Subcutaneous adipose tissue (tissue), 4 donors: ENCODE results near the gene CASP12. TPM values are rescaled to one million over a fixed set of nuclear protein-coding genes. Genes with fewer than 3 reads are reported as not detected.

ENCODE experiments used
- CTCF ChIP-seq: fragments of 450-650 bp; IDR thresholded peaks from one replicate; pipeline ENCODE4 v1.5.1; 2016; ENCODE audit warnings: low read depth, mild to moderate bottlenecking, control low read depth, antibody characterized with exemption, moderate library complexity
- small RNA-seq: library from RNA; depleted of rRNA; stranded (forward); fragments of <200 nt; gene quantifications from one replicate; pipeline ENCODE3, GENCODE V24; 2016
- total RNA-seq, 4 donors: library from RNA; depleted of rRNA; stranded (reverse); fragments of >200 nt; gene quantifications; one replicate each; pipeline ENCODE4 v1.1.0, GENCODE V29; 2016

CASP12 gene
- total RNA-seq, 4 donors from 2014 or later = 0.66 to 5.1 (median 1.9) TPM

- TF ChIP-seq CTCF = no peak
Observed at GRCh38 chr11:104846216-104846615, 52.0 kb downstream of the CASP12 start.

- no peak for TF ChIP-seq CTCF
Observed at GRCh38 chr11:104844451-104844850, 53.8 kb downstream of the CASP12 start.

- TF ChIP-seq CTCF = no peak
Observed at GRCh38 chr11:104843150-104843836, 55.0 kb downstream of the CASP12 start.

GRCh38 chr11:104841973-104842525 lies 56.2 kb downstream of the CASP12 start:
- TF ChIP-seq CTCF = no peak

- no peak for TF ChIP-seq CTCF
Observed at GRCh38 chr11:104841185-104841584, 57.1 kb downstream of the CASP12 start.

- no peak for TF ChIP-seq CTCF
Observed at GRCh38 chr11:104837969-104838639, 60.2 kb downstream of the CASP12 start.

- TF ChIP-seq CTCF = no peak
Observed at GRCh38 chr11:104836691-104837090, 61.6 kb downstream of the CASP12 start.

Small RNA genes within 50 kb of the gene (small RNA-seq; reads per million reads assigned to genes)
- not detected for gene AP002004.1

Other genes with a start within 250 kb of the CASP12 start
- gene CASP4, start 70.1 kb upstream of the CASP12 start, total RNA-seq = 100 to 1,000 TPM in 3 of 4 donors, 10 to 100 TPM in 1; 74.2 to 191 (median 115) TPM
- 1 to 10 TPM in 1 of 4 donors, not detected in 3; 2.0 TPM for gene CASP5, start 124.7 kb upstream of the CASP12 start, total RNA-seq
- gene CASP1, start 136.7 kb upstream of the CASP12 start, total RNA-seq = 10 to 100 TPM; 10.4 to 39.9 (median 22.6) TPM
- gene CARD16, start 146.9 kb upstream of the CASP12 start, total RNA-seq = 10 to 100 TPM in 3 of 4 donors, 1 to 10 TPM in 1; 8.6 to 27.0 (median 13.0) TPM
- gene CARD18, start 241.3 kb upstream of the CASP12 start, total RNA-seq = not detected